GM18505 (cell line): ENCODE measurements around the gene PRKAG3.

Experiments used
- ATAC-seq: cut with Tn5 transposase; IDR thresholded peaks from one replicate; pipeline ENCODE4 v1.9.1; 2021; ENCODE audit not compliant: unreplicated experiment
- POLR2A ChIP-seq: IDR thresholded peaks from 4 replicates; pipeline ENCODE4 v1.6.1; 2011; ENCODE audit warnings: borderline replicate concordance; ENCODE audit not compliant: insufficient read depth, insufficient read length; ENCODE audit errors: extremely low read depth

Gene PRKAG3

GRCh38 chr2:218872645-218873358, 41.2 kb upstream of the PRKAG3 start:
- TF ChIP-seq POLR2A: no peak
- no peak for ATAC-seq

DNA sequence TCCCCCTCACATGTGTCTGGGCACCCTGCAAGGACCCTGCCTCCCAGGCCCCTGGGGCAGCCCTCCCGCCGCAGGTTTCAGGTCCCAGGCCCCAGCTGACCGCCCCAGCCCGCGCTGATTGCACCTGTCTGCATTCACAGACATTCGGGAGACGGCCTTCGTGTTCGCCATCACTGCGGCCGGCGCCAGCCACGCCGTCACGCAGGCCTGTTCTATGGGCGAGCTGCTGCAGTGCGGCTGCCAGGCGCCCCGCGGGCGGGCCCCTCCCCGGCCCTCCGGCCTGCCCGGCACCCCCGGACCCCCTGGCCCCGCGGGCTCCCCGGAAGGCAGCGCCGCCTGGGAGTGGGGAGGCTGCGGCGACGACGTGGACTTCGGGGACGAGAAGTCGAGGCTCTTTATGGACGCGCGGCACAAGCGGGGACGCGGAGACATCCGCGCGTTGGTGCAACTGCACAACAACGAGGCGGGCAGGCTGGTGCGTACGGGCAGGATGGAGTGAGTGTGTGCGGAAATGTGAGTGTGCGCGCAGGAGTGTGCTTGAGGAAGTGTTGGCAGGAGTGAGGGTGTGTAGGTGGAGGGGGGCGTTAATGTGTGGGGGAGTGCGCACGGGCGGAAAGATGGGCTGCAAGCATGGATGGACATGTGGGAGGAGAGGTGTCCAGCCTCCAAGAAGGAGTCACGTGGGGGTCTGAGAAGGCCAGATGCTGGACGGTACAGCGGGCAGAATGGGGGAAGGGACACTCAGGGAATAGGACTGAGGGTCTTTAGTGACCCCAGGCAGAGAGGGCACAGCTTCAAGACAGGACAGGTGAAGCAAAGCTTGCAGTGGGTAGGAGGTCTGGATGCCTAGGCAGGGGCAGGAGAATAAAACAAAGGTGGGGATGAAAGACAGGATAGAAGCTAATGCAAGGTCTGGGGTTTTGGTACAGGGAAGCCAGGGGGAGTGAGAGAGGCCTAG, 40.0 kb upstream of the PRKAG3 start:
- ATAC-seq: no peak
- TF ChIP-seq POLR2A: no peak

DNA sequence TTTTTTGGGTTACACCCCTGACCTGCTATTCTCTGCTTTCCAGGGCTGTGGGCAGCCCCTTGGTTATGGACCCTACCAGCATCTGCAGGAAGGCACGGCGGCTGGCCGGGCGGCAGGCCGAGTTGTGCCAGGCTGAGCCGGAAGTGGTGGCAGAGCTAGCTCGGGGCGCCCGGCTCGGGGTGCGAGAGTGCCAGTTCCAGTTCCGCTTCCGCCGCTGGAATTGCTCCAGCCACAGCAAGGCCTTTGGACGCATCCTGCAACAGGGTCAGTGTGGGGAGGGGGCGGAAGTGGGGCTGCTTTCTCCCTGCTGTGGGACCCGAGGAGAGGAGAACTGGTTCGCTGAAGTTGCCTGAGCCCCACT, 39.4 kb upstream of the PRKAG3 start:
- no peak for TF ChIP-seq POLR2A
- ATAC-seq: no peak

DNA sequence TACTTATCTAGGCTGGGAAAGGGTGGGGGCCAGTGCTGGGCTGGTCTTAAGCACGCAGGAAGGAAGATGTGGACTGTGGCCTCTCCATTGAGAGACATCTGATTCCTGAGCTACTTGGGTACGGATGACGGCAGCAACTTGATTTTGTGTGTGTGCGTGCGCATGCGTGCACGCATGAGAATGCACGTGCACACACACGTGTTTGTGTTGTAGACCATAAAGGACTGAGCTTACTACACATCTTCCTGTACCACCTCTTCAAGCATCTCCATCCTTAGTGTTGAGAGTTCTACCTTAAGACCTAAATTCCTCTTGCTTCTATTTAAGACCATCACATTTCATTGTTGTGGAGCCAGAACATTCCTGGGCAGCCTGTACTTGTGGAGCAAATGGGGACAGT, 37.5 kb upstream of the PRKAG3 start:
- TF ChIP-seq POLR2A: no peak
- ATAC-seq: no peak

DNA sequence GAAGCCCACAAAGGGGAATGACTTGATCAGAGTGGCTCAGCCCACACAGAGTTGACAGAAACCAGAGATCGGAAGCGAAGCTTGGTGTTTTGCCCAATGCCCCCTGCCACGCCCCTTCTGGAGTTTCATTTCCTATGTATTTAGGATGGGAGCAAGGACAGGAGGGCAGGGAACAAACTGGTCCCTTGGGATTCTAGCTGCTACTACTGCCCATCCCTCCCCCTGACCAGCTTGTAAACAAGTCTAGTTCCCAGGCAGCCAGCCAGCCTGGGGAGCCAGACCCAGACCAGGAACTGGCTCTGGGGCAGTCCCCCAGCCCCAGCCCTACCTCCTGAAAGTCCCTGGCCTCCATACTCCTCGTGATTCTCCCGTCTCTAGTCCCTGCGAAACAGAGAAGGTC, 36.3 kb upstream of the PRKAG3 start:
- TF ChIP-seq POLR2A: no peak

GRCh38 chr2:218865999-218866398, 34.4 kb upstream of the PRKAG3 start:
- no peak for ATAC-seq
- no peak for TF ChIP-seq POLR2A

More for the DNA sequence above, 36.3 kb upstream of the PRKAG3 start:
- no peak for ATAC-seq

DNA sequence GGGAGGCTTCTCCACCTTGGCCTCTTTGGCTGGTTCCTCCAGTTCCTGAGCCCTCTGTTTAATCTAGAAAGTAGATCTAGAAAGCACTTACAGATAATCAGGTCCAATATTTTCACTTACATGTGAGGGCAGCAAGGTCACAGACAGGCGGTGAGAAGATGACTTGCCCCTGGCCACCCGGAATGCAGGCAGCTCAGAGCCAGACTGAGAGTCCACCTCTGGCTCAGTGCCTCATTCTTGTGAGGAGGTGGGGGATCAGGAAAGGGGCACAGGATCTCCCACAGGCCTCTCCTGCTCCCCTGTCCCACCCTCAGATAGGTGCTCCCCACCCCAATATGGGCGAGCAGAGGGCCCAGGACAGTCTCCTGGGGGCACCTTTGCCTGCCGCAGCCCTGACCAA, 33.8 kb upstream of the PRKAG3 start:
- ATAC-seq: no peak
- TF ChIP-seq POLR2A: no peak

GRCh38 chr2:218863021-218863520, 31.5 kb upstream of the PRKAG3 start:
- no peak for TF ChIP-seq POLR2A
- ATAC-seq: no peak

DNA sequence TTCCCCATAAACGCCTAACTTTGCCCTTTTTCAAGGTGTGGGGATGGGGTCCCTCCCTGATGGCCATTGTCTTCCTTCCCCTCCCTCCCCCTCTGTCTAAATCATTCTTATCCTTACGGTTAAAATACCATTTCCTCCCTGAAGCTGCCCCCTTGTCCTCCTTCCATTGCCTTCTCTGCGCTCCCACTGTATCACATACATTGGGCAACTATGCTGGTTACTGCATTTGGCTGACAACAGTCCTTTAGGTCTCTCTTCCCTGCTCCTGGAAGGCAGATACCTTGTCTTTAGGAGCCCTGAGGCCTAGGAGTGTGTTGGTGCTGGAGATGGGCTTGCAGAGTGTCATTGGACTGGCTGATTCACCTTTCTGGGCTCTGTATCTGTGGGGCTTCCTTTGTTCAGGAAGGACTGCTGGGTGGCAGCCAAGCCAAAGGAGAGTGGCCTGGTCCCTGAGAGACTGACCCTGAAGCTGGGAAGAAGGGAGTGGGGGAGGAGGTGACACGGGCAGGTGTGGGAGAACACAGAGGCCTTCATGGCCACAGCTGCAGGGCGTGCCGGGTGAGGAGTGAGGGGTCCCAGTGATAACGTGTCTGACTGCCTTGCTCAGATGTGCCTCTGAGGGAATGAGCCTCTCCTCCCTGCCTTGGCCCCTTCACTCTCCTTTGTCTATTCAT, 30.2 kb upstream of the PRKAG3 start:
- no peak for ATAC-seq
- TF ChIP-seq POLR2A: no peak

DNA sequence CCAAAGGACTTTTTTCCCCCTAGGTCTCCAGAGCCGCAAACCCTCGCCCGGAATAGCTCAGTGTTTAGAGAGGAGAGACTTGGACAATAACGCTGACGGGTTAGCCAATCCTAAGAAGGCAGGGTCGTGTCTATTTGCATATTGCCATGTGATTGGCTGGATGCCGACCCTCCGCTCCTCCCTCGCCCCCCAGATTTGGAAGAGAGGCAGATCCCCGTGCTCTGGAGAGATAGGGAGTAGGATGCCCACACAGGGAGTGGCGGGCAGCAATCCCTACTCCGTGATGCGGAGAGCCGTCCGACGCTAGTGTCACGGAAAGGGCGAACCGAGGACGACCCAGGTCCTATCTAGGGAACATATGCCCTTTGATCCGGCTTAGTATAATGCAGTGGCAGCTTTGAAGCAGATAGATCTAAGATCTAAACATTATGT, 29.4 kb upstream of the PRKAG3 start:
- TF ChIP-seq POLR2A: no peak
- no peak for ATAC-seq

GRCh38 chr2:218859988-218860831, 28.6 kb upstream of the PRKAG3 start:
- ATAC-seq: no peak
- TF ChIP-seq POLR2A: no peak

GRCh38 chr2:218859556-218859987, 28.0 kb upstream of the PRKAG3 start, which contains the start of gene WNT6:
Gene WNT6, plus strand, starts transcription at chr2:218859805. Its CDS starts 233 bp downstream, at chr2:218860038.
- no peak for TF ChIP-seq POLR2A
- no peak for ATAC-seq

DNA sequence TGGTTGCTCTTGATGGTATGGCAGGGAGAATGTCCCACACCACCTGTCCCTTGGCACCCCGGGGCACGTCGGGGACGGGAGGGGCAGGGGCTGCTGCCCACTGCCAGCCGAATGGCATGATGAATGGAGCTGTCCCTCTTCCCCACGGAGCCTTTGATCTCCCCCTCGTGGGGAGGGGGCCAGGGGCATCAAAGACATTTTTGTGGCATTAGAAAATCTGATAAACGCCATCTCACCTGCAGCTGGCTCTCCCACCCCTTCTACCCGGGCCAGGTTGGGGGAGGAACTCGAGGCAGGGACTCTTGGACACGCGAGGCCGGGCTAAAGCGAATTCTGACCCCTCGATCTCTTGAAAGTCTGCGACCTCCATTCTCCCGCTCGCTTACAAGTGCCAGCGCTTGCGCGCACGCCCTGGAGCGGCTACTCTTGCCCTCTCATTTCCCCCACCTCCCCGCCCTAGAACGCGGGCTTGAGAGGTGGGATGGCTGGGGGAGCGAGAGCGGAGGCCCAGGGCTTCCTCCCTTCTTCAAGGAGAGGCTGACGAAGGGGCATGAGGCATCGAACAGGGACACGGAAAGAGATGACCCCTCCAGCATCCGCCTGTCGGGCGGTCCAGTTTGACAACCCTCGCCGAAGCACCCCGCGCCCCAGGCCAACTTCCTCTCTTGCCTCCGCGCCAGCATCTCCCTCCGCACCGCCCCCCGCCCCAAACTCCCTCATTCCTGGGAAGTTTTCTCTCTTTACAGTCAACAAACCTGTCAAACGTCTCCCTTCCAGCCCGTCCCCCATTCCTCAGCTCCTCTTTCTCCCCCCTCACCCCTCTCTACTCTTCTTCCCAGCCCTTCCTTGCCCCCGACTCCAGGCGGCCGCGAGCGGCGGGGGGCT, 27.3 kb upstream of the PRKAG3 start:
- ATAC-seq: no peak
- no peak for TF ChIP-seq POLR2A
